ENCODE results near the gene KAT6B. TPM values are rescaled to one million over a fixed set of nuclear protein-coding genes. Genes with fewer than 3 reads are reported as not detected.

KAT6B gene
- polyA plus RNA-seq, 1 donor from 2014 or later: 11.5 TPM

DNA sequence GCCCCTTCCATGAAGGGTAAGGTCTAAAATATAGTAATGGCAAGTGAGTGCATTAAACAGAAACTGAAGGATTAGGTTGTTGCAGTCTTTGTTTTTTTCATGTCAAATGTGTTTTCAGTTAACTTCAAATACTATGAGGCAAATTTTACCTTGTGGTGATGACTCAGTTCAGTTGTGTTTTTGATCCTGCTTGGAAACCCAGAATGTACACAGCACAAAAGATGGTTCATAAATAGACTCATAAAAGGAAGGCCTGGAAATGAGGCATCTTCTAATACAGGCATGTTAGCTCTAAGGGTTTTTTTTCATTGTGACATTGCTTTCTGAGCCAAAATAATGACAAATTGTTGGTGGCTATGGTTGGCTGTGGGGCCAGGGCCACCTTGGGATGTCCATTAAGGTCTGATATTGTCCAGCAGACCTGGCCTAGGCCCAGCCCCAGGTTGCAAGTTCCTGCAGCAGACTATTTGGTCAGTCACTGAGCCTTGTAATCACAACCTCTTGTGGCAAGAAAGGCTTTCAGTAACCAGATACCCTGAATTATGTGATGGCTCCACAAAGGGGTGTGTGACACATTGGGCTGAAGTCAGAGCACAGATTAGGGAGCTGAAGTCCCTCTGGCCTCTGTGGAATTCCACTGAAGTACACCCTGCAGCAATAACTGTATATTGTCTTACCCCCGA lies 216.0 kb downstream of the KAT6B start:
- Histone ChIP-seq H3K9me2 (ENCODE audit: insufficient read depth, low read length) (no peaks in the 10 kb centered on the region), H3K4me3 (ENCODE audit: low read length) (no peak overlapping the region), H3K9me3 (ENCODE audit: low read length) (no peaks in the 10 kb centered on the region), H3K4me2 (ENCODE audit: low read length) (no peak overlapping the region), H3K79me2 (replicated peaks; ENCODE audit: insufficient read depth, low read length) (no peaks in the 10 kb centered on the region), H3K27ac (ENCODE audit: low read length) (no peak overlapping the region), H3K36me3 (ENCODE audit: insufficient read depth, low read length) (no peaks in the 10 kb centered on the region), H2AFZ (ENCODE audit: low read depth, low read length) (no peak overlapping the region), H3K27me3 (ENCODE audit: insufficient read depth, low read depth, low read length) (no peaks in the 10 kb centered on the region), H4K20me1 (ENCODE audit: insufficient read depth) (no peaks in the 10 kb centered on the region), H3K9ac (ENCODE audit: low read length) (no peak overlapping the region), H3F3A (ENCODE audit: insufficient read depth, low read length, poor library complexity, severe bottlenecking) (no peaks in the 10 kb centered on the region)
- TF ChIP-seq POLR2AphosphoS5 (IDR thresholded peaks at IDR 0.05) (no peak), EP300 (conservative IDR thresholded peaks at IDR 0.05; ENCODE audit: poor library complexity, severe bottlenecking) (no peak), RAD21 (conservative IDR thresholded peaks at IDR 0.05) (no peak), EZH2 (IDR thresholded peaks at IDR 0.05; ENCODE audit: borderline replicate concordance, insufficient read depth, low read length, poor library complexity, severe bottlenecking) (no peak)
- TF ChIP-seq, protein P1, sequence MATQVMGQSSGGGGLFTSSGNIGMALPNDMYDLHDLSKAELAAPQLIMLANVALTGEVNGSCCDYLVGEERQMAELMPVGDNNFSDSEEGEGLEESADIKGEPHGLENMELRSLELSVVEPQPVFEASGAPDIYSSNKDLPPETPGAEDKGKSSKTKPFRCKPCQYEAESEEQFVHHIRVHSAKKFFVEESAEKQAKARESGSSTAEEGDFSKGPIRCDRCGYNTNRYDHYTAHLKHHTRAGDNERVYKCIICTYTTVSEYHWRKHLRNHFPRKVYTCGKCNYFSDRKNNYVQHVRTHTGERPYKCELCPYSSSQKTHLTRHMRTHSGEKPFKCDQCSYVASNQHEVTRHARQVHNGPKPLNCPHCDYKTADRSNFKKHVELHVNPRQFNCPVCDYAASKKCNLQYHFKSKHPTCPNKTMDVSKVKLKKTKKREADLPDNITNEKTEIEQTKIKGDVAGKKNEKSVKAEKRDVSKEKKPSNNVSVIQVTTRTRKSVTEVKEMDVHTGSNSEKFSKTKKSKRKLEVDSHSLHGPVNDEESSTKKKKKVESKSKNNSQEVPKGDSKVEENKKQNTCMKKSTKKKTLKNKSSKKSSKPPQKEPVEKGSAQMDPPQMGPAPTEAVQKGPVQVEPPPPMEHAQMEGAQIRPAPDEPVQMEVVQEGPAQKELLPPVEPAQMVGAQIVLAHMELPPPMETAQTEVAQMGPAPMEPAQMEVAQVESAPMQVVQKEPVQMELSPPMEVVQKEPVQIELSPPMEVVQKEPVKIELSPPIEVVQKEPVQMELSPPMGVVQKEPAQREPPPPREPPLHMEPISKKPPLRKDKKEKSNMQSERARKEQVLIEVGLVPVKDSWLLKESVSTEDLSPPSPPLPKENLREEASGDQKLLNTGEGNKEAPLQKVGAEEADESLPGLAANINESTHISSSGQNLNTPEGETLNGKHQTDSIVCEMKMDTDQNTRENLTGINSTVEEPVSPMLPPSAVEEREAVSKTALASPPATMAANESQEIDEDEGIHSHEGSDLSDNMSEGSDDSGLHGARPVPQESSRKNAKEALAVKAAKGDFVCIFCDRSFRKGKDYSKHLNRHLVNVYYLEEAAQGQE (IDR thresholded peaks at IDR 0.05; ENCODE audit: borderline replicate concordance): no peak
- TF ChIP-seq, protein P2, sequence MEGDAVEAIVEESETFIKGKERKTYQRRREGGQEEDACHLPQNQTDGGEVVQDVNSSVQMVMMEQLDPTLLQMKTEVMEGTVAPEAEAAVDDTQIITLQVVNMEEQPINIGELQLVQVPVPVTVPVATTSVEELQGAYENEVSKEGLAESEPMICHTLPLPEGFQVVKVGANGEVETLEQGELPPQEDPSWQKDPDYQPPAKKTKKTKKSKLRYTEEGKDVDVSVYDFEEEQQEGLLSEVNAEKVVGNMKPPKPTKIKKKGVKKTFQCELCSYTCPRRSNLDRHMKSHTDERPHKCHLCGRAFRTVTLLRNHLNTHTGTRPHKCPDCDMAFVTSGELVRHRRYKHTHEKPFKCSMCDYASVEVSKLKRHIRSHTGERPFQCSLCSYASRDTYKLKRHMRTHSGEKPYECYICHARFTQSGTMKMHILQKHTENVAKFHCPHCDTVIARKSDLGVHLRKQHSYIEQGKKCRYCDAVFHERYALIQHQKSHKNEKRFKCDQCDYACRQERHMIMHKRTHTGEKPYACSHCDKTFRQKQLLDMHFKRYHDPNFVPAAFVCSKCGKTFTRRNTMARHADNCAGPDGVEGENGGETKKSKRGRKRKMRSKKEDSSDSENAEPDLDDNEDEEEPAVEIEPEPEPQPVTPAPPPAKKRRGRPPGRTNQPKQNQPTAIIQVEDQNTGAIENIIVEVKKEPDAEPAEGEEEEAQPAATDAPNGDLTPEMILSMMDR (IDR thresholded peaks at IDR 0.05; ENCODE audit: poor library complexity, severe bottlenecking): no peak

DNA sequence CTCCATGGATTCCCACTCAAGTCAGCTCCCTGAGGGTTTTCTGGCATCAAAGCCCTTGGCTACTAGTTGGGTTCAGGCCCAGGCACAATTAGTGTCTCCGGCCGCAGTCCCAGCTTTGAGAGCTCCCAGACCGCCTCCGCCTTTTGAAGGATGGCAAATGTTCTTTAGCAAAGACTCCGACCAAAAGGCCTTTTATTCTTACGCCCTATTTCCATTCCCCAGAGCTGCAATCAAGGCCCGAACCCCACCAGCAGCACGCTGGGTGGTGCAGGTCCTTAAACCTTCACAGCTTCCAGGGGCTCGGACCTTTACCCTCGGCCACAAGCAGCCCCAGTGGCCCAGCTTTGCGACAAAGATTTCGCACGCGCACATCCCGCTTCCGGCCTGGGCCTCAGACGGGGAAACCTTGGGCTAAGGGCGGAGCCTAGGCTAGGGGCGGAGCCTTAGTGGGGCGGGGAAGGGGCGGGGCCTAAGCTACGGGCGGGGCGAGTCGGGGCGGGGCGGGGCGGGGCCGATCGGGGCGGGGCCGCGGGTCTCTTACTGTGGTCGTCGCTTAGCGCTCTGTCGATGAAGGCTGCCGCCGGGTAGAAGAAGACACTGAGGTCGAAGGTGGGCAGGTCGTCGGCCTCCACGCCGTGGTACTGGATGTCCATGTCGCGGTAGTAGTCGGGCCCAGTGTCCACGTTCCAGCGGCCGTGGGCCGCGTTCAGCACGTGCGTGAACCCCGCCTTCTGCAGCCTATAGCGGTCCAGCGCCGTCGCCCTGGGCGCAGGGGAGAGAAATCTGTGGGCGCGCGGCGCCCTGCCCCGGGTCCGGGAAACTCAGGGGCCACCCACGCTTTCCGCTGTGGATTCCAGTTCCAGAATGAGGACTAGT lies 217.1 kb downstream of the KAT6B start:
- Histone ChIP-seq H3F3A (ENCODE audit: insufficient read depth, low read length, poor library complexity, severe bottlenecking) (no peaks in the 10 kb centered on the region), H4K20me1 (ENCODE audit: insufficient read depth) (no peaks in the 10 kb centered on the region), H3K27me3 (ENCODE audit: insufficient read depth, low read depth, low read length) (no peaks in the 10 kb centered on the region), H3K79me2 (replicated peaks; ENCODE audit: insufficient read depth, low read length) (no peaks in the 10 kb centered on the region), H3K9me2 (ENCODE audit: insufficient read depth, low read length) (no peaks in the 10 kb centered on the region), H3K4me3 (ENCODE audit: low read length) (no peak overlapping the region), H3K9me3 (ENCODE audit: low read length) (no peaks in the 10 kb centered on the region), H3K9ac (ENCODE audit: low read length) (no peak overlapping the region), H3K36me3 (ENCODE audit: insufficient read depth, low read length) (no peaks in the 10 kb centered on the region), H2AFZ (ENCODE audit: low read depth, low read length) (no peak overlapping the region), H3K4me2 (ENCODE audit: low read length) (no peak overlapping the region), H3K27ac (ENCODE audit: low read length) (no peak overlapping the region)
- TF ChIP-seq EZH2 (IDR thresholded peaks at IDR 0.05; ENCODE audit: borderline replicate concordance, insufficient read depth, low read length, poor library complexity, severe bottlenecking) (no peak), MXI1 (conservative IDR thresholded peaks at IDR 0.05; ENCODE audit: poor library complexity, severe bottlenecking) (no peak)
